IMR-90 (cell line): ENCODE measurements around the gene ART3. TPM values are rescaled to one million over a fixed set of nuclear protein-coding genes. Genes with fewer than 3 reads are reported as not detected.

Source experiments
- ATAC-seq: fragments of 200-7000 bp; cut with Tn5 transposase; 2 replicates; pipeline ENCODE4 v1.9.1; 2020; ENCODE audit warnings: low read depth, mild to moderate bottlenecking, moderate library complexity
- BruUV-seq: library from RNA; stranded (reverse); fragments of 400-500 nt; replicated peaks from 2 replicates; lab custom pipeline; 2021; lab: Mats Ljungman, UMichigan
- CTCF ChIA-PET: fragments of 300-600 bp; formaldehyde crosslinking; extraction: SDS; loops from one replicate; lab custom pipeline; 2021; ENCODE audit warnings: antibody characterized with exemption; lab: Yijun Ruan, JAX
- POLR2A ChIA-PET: fragments of 300-600 bp; sonication (Branson Sonifier 250); formaldehyde crosslinking; loops from one replicate; lab custom pipeline; 2022; ENCODE audit warnings: antibody characterized with exemption; ENCODE audit not compliant: unreplicated experiment; lab: Charles Lee
- DNase-seq: peaks from one replicate; pipeline ENCODE4 v3.0.0; 2013
- H2AFZ ChIP-seq: replicated peaks from 2 replicates; pipeline ENCODE3; 2013; ENCODE audit warnings: low read length, mild to moderate bottlenecking; ENCODE audit not compliant: poor library complexity
- H2AK5ac ChIP-seq: 2 replicates; pipeline ENCODE4 v1.6.1; 2013; ENCODE audit warnings: low read depth, low read length, inconsistent platforms
- H2AK9ac ChIP-seq: replicated peaks from 2 replicates; pipeline ENCODE3; 2013; ENCODE audit warnings: mild to moderate bottlenecking, low read depth, low read length, moderate library complexity; ENCODE audit not compliant: poor library complexity
- H2BK120ac ChIP-seq: 2 replicates; pipeline ENCODE4 v1.6.1; 2013; ENCODE audit warnings: low read depth, low read length, inconsistent platforms
- H2BK15ac ChIP-seq: 3 replicates; pipeline ENCODE4 v1.6.1; 2013; ENCODE audit warnings: low read depth, low read length, inconsistent platforms
- H2BK20ac ChIP-seq: 2 replicates; pipeline ENCODE4 v1.6.1; 2013; ENCODE audit warnings: low read depth, mild to moderate bottlenecking, inconsistent platforms, low read length, moderate library complexity
- H2BK5ac ChIP-seq: 2 replicates; pipeline ENCODE4 v1.6.1; 2013; ENCODE audit warnings: mild to moderate bottlenecking, low read depth, low read length, inconsistent platforms; ENCODE audit not compliant: poor library complexity, severe bottlenecking
- H3K14ac ChIP-seq: replicated peaks from 2 replicates; pipeline ENCODE4 v1.6.1; 2013; ENCODE audit warnings: low read depth, low read length, inconsistent platforms
- H3K18ac ChIP-seq: 2 replicates; pipeline ENCODE4 v1.6.1; 2013; ENCODE audit warnings: low read depth, low read length, control low read depth
- H3K23ac ChIP-seq: 2 replicates; pipeline ENCODE4 v1.6.1; 2013; ENCODE audit warnings: low read depth, low read length, inconsistent platforms
- H3K27ac ChIP-seq: 2 replicates; pipeline ENCODE4 v1.5.1; 2013; ENCODE audit warnings: mild to moderate bottlenecking, control low read depth, low read length; ENCODE audit not compliant: insufficient read depth
- H3K27me3 ChIP-seq: 2 replicates; pipeline ENCODE4 v1.6.1; 2013; ENCODE audit warnings: low read length; ENCODE audit not compliant: control insufficient read depth, insufficient read depth
- H3K36me3 ChIP-seq: 2 replicates; pipeline ENCODE4 v1.6.1; 2013; ENCODE audit warnings: low read length, mixed read lengths; ENCODE audit not compliant: control insufficient read depth, insufficient read depth
- H3K4ac ChIP-seq: 2 replicates; pipeline ENCODE4 v1.6.1; 2013; ENCODE audit warnings: low read depth, low read length, inconsistent platforms
- H3K4me1 ChIP-seq: 2 replicates; pipeline ENCODE4 v1.6.1; 2013; ENCODE audit warnings: low read length, mixed read lengths; ENCODE audit not compliant: control insufficient read depth, insufficient read depth
- H3K4me2 ChIP-seq: 2 replicates; pipeline ENCODE4 v1.6.1; 2013; ENCODE audit warnings: low read depth, mild to moderate bottlenecking, control low read depth, low read length, moderate library complexity
- H3K4me3 ChIP-seq: 2 replicates; pipeline ENCODE4 v1.5.1; 2013; ENCODE audit warnings: low read depth, mild to moderate bottlenecking, control low read depth, low read length, moderate library complexity; ENCODE audit not compliant: insufficient read depth
- H3K56ac ChIP-seq: 2 replicates; pipeline ENCODE4 v1.6.1; 2013; ENCODE audit warnings: low read length, inconsistent platforms; ENCODE audit not compliant: insufficient read depth; ENCODE audit errors: extremely low read depth
- H3K79me1 ChIP-seq, 2 experiments: 2 replicates each; pipeline ENCODE4 v1.6.1; 2013; ENCODE audit warnings: low read length in 2 of 2, inconsistent platforms in 1 of 2, low read depth in 1 of 2
- H3K9ac ChIP-seq: 2 replicates; pipeline ENCODE4 v1.6.1; 2013; ENCODE audit warnings: low read depth, low read length, control low read depth
- H3K9me1 ChIP-seq: 2 replicates; pipeline ENCODE4 v1.6.1; 2013; ENCODE audit warnings: low read length, inconsistent platforms; ENCODE audit not compliant: insufficient read depth
- H3K9me3 ChIP-seq: 2 replicates; pipeline ENCODE4 v1.6.1; 2013; ENCODE audit warnings: low read length; ENCODE audit not compliant: control insufficient read depth, insufficient read depth
- H4K20me1 ChIP-seq: 2 replicates; pipeline ENCODE4 v1.6.1; 2013; ENCODE audit warnings: low read length, inconsistent platforms; ENCODE audit not compliant: insufficient read depth
- H4K5ac ChIP-seq: 2 replicates; pipeline ENCODE4 v1.6.1; 2013; ENCODE audit warnings: mild to moderate bottlenecking, low read depth, low read length, control low read depth
- H4K8ac ChIP-seq, 2 experiments: 2 replicates each; pipeline ENCODE4 v1.6.1; 2013; ENCODE audit warnings: low read depth in 2 of 2, low read length in 2 of 2, control low read depth in 1 of 2, inconsistent platforms in 1 of 2
- H4K91ac ChIP-seq: 2 replicates; pipeline ENCODE4 v1.6.1; 2013; ENCODE audit warnings: low read depth, low read length, inconsistent platforms; ENCODE audit not compliant: insufficient read depth
- BHLHE40 ChIP-seq: fragments of 150-350 bp; IDR thresholded peaks from 2 replicates; pipeline ENCODE4 v1.6.1; 2016; ENCODE audit warnings: mild to moderate bottlenecking, low read depth, low read length
- CHD1 ChIP-seq: IDR thresholded peaks from 2 replicates; pipeline ENCODE4 v1.6.1; 2012; ENCODE audit warnings: low read depth, low read length, improper control_type of control experiment
- ELK1 ChIP-seq: fragments of 150-350 bp; IDR thresholded peaks from 2 replicates; pipeline ENCODE4 v1.6.1; 2016; ENCODE audit warnings: low read depth, mild to moderate bottlenecking, low read length, moderate library complexity, borderline replicate concordance
- FOS ChIP-seq: fragments of 150-350 bp; IDR thresholded peaks from 2 replicates; pipeline ENCODE4 v1.6.1; 2016; ENCODE audit warnings: low read depth, low read length
- MAZ ChIP-seq: IDR thresholded peaks from 2 replicates; pipeline ENCODE4 v1.6.1; 2012; ENCODE audit warnings: low read depth, mild to moderate bottlenecking, low read length, improper control_type of control experiment, moderate library complexity, borderline replicate concordance
- MXI1 ChIP-seq: IDR thresholded peaks from 2 replicates; pipeline ENCODE4 v1.6.1; 2012; ENCODE audit warnings: low read depth, mild to moderate bottlenecking, low read length, moderate library complexity, borderline replicate concordance
- RCOR1 ChIP-seq: IDR thresholded peaks from 2 replicates; pipeline ENCODE4 v1.6.1; 2012; ENCODE audit warnings: mild to moderate bottlenecking, low read length, improper control_type of control experiment; ENCODE audit not compliant: insufficient replicate concordance
- SMC3 ChIP-seq: fragments of 150-350 bp; IDR thresholded peaks from 2 replicates; pipeline ENCODE4 v1.6.1; 2016; ENCODE audit warnings: low read depth, mild to moderate bottlenecking, antibody characterized with exemption, low read length, moderate library complexity
- WGBS, 2 experiments: methylation state at CpG; one replicate each; pipeline versions ENCODE4 v1.1.5 to v1.1.7; 2013; ENCODE audit warnings: missing lambda C conversion rate in 2 of 2; ENCODE audit not compliant: insufficient read length in 1 of 2; ENCODE audit errors: extremely low coverage in 2 of 2; 5-methylcytosine and 5-hydroxymethylcytosine counted together
- dilution Hi-C: fragments of 300-500 bp; cut with HindIII; formaldehyde crosslinking; loops from one replicate; pipeline ENCODE4 v1.14.3; 2018; ENCODE audit warnings: low sequenced_read_pairs; ENCODE audit not compliant: unreplicated experiment
- in situ Hi-C: fragments of 300-500 bp; cut with MboI; formaldehyde crosslinking; loops from 3 replicates; pipeline ENCODE4 v1.14.3; 2019; ENCODE audit warnings: low sequenced_read_pairs, inconsistent platforms, mixed read lengths
- intact Hi-C: fragments of 100-400 bp; cut with micrococcal nuclease; formaldehyde crosslinking; loops from 2 replicates; pipeline ENCODE4 v1.10.0; 2022
- polyA plus RNA-seq, 3 experiments: library from polyadenylated mRNA; depleted of rRNA; stranded (reverse); fragments of >200 nt; gene quantifications; 2 replicates each; pipeline ENCODE4 v1.2.3, GENCODE V29; 2012; ENCODE audit warnings: low replicate concordance in 1 of 3
- total RNA-seq: library from RNA; depleted of rRNA; stranded (reverse); fragments of >200 nt; gene quantifications from 2 replicates; pipeline ENCODE4 v1.2.3, GENCODE V29; 2012

Gene ART3
- total and polyA plus RNA-seq, 2 of the 4 experiments (the other 2 are of a cell fraction), result 0.15 TPM; not detected in 1

DNA sequence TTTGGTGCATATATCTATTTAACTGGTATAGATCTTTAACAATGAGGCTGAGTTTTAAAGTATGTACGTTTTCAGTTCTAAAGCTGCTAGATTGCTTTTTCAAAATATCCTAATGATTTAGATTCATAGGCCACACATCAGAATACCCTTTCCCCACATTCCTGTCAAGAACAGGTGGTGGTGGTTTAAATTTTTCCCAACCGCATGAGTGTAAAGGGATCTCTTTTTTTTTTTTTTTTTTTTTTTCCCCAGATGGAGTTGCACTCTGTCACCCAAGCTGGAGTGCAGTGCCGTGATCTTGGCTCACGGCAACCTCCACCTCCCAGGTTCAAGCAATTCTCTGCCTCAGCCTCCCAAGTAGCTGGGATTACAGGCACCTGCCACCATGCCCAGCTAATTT lies 45.7 kb downstream of the ART3 start:
- Histone ChIP-seq H4K5ac (no peak overlapping the region), H3K56ac (no peak overlapping the region), H2BK15ac (no peak overlapping the region), H3K27me3 (no peaks in the 10 kb centered on the region), H3K4ac (no peak overlapping the region), H3K27ac (no peak overlapping the region), H3K4me1 (no peaks in the 10 kb centered on the region), H4K8ac (no peak overlapping the region), H2BK5ac (no peak overlapping the region), H2AFZ (no peak overlapping the region), H3K4me3 (no peak overlapping the region), H4K20me1 (no peaks in the 10 kb centered on the region), H4K91ac (no peak overlapping the region), H3K79me1 (no peaks in the 10 kb centered on the region; a peak in 2 of 4 replicates), H2AK9ac (no peak overlapping the region), H3K9me3 (no peaks in the 10 kb centered on the region), H2BK120ac (no peak overlapping the region), H3K23ac (no peak overlapping the region), H3K9ac (no peak overlapping the region), H3K4me2 (no peak overlapping the region), H3K18ac (no peak overlapping the region), H3K9me1 (no peaks in the 10 kb centered on the region), H3K14ac (no peak overlapping the region), H3K36me3 (peaks cover 21% of the 10 kb centered on the region), H2BK20ac (no peak overlapping the region), H2AK5ac (no peak overlapping the region)
- TF ChIP-seq FOS, result no peak
- no peak for TF ChIP-seq CHD1
- TF ChIP-seq BHLHE40, result no peak
- no peak for TF ChIP-seq RCOR1
- TF ChIP-seq SMC3, result no peak
- TF ChIP-seq MAZ, result no peak
- TF ChIP-seq MXI1, result no peak
- no peak for TF ChIP-seq ELK1
- in situ Hi-C loops, result no loop called here
- no peak for ATAC-seq
- intact Hi-C loops, result no loop called here
- CTCF ChIA-PET, result no interaction called here
- POLR2A ChIA-PET, result interaction anchor here (0.6 kb wide), 1 partner anchor 19 kb away, joined by 4 read pairs; no protein-coding TSS in a partner anchor
- dilution Hi-C loops, result no loop called here
- no peak for DNase-seq
- BruUV-seq, result no TSS peak
- WGBS, 2 experiments, result no CpG with 5 or more reads among the region's 4 CpGs
